Body of pancreas (tissue), 4 donors: ENCODE data around the gene ANP32E.

ENCODE experiments used
- POLR2A ChIP-seq, 3 donors: fragments of 450-650 bp; IDR thresholded peaks; one replicate each; pipeline ENCODE4 v1.6.1; 2016; ENCODE audit warnings: antibody characterized with exemption in 3 of 3, mild to moderate bottlenecking in 2 of 3
- TF ChIP-seq, protein P1 (sequence below), 7 experiments: fragments of 450-650 bp in 4 of 7; fragments of 200-600 bp in 3 of 7; sonication (generic) in 3 of 7; IDR thresholded peaks; one replicate each; pipeline ENCODE4 v1.5.1; 2016 to 2019; ENCODE audit warnings: antibody characterized with exemption in 7 of 7

DNA sequence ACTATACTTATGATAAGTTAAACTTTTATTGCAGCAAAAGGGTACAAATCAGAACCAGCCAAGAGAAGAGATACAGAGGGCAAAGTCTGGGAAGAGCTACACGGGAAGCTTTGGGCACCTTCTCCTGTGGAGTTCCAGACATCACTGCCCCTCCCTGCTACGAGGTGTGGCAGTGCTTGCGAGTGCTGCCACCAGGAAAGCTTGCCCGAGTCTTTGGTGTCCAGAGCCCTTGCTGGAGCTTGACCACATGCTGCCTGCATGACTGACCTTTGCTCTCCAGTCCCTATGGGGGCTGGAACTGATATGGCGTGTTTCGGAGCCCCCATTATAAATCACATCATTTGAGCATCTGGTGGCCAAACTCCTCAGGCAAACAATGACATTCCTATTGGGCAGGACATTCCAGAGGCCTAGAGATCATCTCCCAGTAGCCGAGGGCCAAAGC lies 62.7 kb downstream of the ANP32E start:
- TF ChIP-seq, protein P1, sequence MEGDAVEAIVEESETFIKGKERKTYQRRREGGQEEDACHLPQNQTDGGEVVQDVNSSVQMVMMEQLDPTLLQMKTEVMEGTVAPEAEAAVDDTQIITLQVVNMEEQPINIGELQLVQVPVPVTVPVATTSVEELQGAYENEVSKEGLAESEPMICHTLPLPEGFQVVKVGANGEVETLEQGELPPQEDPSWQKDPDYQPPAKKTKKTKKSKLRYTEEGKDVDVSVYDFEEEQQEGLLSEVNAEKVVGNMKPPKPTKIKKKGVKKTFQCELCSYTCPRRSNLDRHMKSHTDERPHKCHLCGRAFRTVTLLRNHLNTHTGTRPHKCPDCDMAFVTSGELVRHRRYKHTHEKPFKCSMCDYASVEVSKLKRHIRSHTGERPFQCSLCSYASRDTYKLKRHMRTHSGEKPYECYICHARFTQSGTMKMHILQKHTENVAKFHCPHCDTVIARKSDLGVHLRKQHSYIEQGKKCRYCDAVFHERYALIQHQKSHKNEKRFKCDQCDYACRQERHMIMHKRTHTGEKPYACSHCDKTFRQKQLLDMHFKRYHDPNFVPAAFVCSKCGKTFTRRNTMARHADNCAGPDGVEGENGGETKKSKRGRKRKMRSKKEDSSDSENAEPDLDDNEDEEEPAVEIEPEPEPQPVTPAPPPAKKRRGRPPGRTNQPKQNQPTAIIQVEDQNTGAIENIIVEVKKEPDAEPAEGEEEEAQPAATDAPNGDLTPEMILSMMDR (IDR thresholded peaks at IDR 0.05) = no peak
- TF ChIP-seq POLR2A (IDR thresholded peaks at IDR 0.05) = no peak
